ENCODE measurements around the gene APLP2.

GRCh38 chr11:130112071-130112830, 42.6 kb downstream of the APLP2 start:
- no peak for TF ChIP-seq POLR2A (IDR thresholded peaks at IDR 0.05)
- no peak for TF ChIP-seq CTCF (IDR thresholded peaks at IDR 0.05)
- TF ChIP-seq EP300 (IDR thresholded peaks at IDR 0.05): no peak
